GM12891 (cell line): ENCODE data around the gene RASAL1.

Source experiments
- DNase-seq: peaks from one replicate; pipeline ENCODE4 v3.0.0; 2011; ENCODE audit warnings: low spot score; ENCODE audit not compliant: insufficient read length
- FAIRE-seq: peaks from 2 replicates; lab custom pipeline; 2011; peaks lifted over from hg19 to GRCh38; lab: Jason Lieb, UNC
- PAX5 ChIP-seq: IDR thresholded peaks from 2 replicates; pipeline ENCODE4 v1.6.1; 2011; ENCODE audit warnings: low read length, moderate library complexity, mild to moderate bottlenecking; ENCODE audit not compliant: insufficient read depth, severe bottlenecking
- POLR2A ChIP-seq: IDR thresholded peaks from 2 replicates; pipeline ENCODE4 v1.6.1; 2011; ENCODE audit warnings: low read depth, low read length, control low read depth
- POLR2AphosphoS5 ChIP-seq: IDR thresholded peaks from 2 replicates; pipeline ENCODE4 v1.6.1; 2011; ENCODE audit warnings: low read depth, low read length, control low read depth
- POU2F2 ChIP-seq: IDR thresholded peaks from 2 replicates; pipeline ENCODE4 v1.6.1; 2011; ENCODE audit warnings: low read depth, mild to moderate bottlenecking, control low read depth, low read length, moderate library complexity
- SPI1 ChIP-seq: IDR thresholded peaks from 2 replicates; pipeline ENCODE4 v1.6.1; 2011; ENCODE audit warnings: low read depth, low read length, control low read depth
- TAF1 ChIP-seq: IDR thresholded peaks from 2 replicates; pipeline ENCODE4 v1.6.1; 2011; ENCODE audit warnings: low read depth, low read length, control low read depth

Gene RASAL1

DNA sequence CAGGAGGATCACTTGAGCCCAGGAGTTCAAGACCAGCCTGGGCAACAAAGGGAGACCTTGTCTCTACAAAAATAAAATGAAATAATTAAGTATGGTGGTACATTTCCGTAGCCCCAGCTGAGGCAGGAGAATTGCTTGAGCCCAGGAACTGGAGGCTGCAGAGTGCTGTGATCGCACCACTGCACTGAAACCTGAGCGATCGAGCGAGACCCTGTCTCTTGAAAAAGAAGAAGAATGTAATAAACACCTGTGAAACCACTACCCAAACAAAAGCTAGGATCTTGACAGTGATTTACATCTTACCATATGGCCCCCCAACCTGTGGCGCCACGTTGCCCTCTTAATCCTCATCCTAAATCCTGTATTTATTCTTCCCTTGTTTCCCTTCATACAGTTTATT, 84.8 kb downstream of the RASAL1 start:
- FAIRE-seq (no peak), DNase-seq (no peak)
- TF ChIP-seq POLR2A (no peak), PAX5 (no peak), SPI1 (no peak), POU2F2 (no peak), POLR2AphosphoS5 (no peak), TAF1 (no peak)

DNA sequence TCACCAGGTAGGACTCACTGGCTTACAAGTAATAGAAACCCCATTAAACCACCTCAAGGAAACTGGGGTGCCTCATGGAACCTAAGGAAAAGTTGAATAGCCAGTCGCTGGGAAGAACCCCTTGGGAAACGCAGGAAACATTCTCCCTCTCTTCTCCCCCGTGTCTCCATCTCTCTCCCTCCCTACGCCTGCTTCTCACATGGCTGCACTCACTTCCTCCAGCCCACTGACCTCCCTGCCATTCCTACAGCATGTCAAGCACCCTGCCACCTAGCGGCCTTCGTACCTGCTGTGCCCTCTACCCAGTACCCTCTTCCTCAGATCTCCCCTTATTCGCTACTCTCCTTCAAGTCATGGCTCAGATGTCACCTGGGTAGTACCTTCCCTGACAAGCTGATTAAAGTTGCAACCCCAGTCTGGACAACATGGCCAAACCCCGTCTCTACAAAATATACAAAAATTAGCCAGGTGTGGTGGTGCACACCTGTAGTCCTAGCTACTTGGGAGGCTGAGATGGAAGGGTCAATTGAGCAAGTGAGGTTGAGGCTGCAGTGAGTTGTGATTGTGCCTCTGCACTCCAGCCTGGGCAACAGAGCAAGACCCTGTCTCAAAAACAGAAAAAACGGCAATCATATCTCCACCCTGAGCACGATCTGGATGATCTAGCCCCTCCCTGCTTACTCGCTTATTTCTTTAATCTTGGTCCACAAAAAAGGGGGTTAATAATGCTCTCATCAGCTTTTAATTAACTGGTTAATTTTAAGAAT, 85.4 kb downstream of the RASAL1 start:
- TF ChIP-seq TAF1 (no peak), POLR2AphosphoS5 (no peak), POU2F2 (no peak), SPI1 (no peak), PAX5 (no peak), POLR2A (no peak)
- DNase-seq (no peak), FAIRE-seq (peak; percentile 88)
